ENCODE data around the gene NFIB.

The NFIB gene

DNA sequence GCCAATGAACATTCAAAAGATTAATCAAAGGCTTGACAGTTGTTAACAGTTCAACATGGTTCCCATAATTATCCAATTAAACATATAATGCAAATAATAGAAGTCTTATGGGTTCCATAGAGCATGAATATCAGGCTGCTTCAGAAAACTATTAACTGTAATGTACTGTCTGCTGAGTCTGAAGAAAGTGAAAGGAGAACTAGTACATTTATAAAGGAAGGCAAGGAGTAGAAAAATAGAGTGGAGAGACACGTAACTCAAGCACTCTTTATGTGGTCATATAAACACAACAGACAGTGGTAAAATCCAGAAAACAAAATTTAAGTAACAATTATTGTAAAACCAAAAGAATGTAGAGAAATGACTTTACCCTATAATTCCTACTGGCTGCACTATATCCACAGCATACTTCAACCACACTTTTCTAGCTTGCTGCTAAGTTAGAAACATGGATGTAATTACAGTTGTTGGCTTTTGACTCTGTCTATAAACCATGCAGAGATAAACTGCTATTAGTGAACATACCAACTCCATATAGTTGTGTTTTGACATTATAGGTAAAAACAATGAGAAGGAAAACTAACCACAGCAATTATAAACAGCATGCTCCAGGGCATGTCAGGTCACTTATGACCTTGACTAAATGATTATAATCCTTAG lies 32.7 kb downstream of the NFIB start:
- DNase-seq (ENCODE audit: low read depth in 1 of 2, low spot score in 1 of 2): no peak

DNA sequence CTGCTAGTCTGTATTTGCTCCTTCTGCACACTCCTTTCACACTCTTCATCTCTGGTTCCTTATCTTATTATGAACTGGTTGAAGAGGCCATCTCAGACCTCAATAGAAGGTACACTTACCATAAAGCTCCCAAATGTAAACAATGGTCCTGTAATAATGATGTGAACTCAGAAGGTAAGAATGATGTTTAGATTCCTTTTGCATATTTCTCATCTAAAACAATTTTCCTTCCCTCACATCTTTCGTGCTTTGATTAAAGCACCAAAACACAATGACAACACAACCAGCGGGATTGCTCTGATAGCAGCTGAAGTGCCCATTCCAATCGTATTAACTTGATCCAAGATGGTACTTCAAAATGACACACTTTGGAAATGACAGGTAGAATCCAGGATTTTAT lies 34.3 kb downstream of the NFIB start:
- no peak for DNase-seq (ENCODE audit: low read depth in 1 of 2, low spot score in 1 of 2)

DNA sequence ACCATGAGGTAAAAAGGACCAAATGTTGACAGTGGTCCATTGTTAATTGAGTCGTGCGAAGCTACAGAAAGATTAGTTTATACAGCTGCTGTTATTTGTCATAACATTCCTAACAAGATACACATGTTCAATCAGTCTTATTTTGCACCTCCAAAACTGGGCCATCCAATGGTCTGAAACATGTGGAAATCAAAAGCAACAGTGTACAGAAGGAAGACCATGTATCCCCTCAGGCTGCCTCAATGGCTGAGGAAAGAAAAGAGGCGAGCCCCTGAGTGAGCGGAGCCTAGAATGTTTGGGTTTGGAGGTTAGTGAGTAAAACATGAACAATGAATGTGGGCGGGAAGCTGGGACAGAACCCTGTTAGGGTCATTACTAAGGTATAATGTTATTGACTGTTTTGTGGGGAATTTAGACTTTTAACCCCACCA lies 35.6 kb downstream of the NFIB start:
- DNase-seq (ENCODE audit: low read depth in 1 of 2, low spot score in 1 of 2): no peak

DNA sequence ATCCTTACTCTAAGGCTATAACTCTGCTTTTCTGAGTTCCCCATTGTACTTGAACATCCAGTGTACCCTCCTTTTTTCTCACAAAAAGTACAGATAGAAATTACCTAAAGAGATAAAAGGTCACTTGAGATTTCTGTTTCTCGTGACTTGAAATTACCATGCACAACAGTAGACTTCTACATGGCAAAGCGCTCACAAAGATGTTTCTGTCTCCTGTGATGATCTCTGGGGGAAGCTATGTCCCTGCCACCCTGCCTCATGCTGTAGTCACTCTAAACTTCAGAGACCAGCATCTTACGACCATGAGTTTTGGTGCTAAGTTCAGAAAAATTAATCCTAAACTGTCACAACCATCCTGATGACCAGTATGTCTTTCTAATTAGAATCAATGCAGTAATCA lies 36.2 kb downstream of the NFIB start:
- DNase-seq (ENCODE audit: low read depth in 1 of 2, low spot score in 1 of 2): no peak

DNA sequence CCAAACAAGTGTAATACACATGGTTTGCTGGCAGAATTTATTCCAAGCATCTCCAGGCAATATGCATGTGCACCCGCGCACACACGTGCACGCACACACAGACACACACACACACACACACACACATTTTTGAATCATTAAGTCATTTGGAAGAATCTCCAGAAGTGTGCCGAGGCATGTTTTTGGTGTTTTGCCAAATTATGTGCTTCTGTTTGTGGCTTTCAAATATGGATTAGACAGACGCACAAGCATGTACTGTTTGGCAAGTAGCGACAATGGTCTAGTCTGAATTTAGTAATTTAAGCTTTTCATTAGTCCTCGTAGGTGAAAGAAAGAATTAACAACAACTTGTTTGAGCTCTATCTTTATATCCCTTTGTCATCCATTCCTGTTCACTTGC lies 36.7 kb downstream of the NFIB start:
- DNase-seq (ENCODE audit: low read depth in 1 of 2, low spot score in 1 of 2): no peak

DNA sequence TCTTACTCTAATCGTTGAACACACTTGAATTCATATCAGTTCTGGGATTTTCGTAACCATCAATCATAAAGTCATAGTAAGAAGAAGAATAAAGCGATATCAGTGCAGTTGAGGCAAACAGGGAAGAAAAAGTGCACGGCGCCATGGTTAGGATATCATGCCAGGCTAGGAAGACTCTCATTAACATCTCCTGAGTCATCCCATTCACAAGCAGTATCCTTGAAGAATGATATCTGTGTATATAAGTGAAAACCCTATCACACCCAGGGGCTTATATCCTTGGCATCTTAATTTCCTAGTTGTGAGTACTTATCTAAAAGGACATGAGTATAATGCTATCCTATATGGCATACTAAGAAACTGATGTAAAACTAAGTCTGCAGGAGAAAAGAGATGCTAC lies 38.6 kb downstream of the NFIB start:
- DNase-seq (ENCODE audit: low read depth in 1 of 2, low spot score in 1 of 2): no peak

DNA sequence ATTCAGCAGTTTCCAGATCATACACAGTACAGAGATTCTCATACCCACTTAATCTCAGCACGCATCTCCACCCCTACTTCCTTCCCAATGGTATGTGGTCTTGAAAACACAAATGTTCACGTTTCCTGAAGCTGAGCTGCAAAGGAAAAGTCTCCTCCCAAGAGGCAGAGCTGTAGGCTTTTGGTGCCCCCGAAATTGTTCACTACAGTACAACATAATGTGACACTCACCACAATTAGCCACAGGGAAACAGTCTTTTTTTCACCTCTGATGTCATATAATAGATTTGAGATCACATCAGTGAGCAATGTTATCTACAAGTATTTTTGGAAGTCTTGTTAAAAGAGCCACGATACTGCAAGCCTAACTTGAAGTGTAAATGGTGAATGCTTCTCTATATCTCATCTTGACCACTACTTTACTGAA lies 40.2 kb downstream of the NFIB start:
- no peak for DNase-seq (ENCODE audit: low read depth in 1 of 2, low spot score in 1 of 2)

DNA sequence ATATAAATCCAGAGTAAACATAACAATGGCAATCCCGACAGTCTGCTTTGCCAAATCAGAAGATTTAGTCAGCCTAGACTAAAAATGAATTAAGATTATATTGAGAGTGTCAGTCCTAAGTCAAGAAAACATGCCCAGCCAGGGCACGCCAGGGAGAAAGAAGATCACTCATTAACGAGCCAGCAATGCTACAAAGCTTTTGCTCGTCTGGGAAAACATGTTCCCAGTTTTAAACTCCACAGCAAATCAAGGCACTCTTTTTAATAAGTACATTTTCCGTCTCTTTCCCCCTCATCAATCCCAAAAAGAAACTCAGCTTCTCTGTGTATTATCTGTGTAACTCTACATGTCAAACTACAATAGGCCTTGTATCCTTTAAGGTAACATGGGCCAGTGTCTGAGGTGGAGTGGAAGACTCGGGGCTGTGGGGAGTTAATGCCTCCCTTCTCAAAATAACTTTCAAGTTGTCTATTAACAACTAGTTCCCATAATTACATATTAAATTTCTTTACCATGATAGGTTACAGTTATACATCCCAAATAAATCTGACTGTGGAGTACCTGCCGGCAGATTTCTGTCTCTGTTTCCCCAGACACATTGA lies 40.9 kb downstream of the NFIB start:
- no peak for DNase-seq (ENCODE audit: low read depth in 1 of 2, low spot score in 1 of 2)

DNA sequence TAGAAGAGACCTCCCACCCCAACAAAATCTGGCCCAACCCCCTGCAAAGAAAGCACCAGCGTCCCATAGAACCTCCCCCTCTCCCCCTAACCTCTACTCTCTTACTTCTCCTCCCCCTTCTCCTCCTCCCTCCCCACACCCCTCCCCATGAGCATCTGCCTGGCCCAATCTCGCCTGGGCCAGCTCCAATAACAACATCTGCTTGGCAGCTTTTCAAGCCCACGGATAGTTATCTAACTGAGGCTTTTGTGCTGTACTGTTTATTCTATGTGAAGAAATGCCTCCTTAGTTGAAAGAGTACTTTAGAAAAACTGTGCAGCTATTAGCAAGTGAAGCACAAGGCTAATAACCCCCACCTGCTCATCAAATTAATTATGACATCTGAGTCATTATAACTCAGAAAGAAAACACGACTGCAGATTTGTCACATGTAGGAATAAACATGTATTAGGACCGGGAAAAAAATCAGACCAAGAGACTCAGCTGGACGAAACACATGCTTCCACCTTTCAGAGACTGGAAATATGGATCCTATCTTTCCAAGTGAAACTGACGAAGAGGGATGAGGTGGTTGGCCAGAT lies 42.8 kb downstream of the NFIB start:
- DNase-seq (ENCODE audit: low read depth in 1 of 2, low spot score in 1 of 2): no peak

DNA sequence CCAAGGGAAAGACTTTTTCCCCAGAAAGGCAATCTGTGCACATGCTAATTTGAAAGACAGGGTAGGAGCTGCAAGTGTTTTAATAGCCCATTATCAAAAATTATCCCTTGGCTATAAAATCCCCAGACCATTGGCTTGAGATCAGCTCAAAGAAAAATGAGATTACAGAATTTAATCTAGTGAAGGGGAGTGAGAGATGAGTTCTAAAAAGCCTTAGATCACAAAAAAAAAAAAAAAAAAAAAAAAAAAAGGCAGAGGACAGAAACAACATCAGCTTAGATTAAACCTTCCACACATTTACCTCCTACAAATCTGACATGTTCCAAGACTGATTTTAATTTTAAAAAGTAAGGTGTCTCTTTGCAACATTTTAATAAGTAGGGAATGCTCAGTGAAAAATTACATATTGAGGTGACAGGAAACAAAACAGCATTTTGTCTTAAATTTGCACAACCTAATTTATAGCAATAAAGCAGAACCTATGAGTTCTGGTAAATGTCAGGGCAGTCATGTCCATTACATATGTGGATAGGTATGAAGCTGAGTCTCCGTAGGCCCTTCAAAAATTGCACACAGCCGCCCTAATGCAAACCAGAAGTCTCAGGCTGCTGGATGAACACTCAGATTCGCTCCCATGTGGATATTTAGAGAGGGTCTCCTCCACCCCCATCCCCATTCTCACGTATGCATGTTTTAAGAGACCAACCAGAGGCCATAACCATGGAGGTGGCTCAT lies 43.4 kb downstream of the NFIB start:
- no peak for DNase-seq (ENCODE audit: low read depth in 1 of 2, low spot score in 1 of 2)

DNA sequence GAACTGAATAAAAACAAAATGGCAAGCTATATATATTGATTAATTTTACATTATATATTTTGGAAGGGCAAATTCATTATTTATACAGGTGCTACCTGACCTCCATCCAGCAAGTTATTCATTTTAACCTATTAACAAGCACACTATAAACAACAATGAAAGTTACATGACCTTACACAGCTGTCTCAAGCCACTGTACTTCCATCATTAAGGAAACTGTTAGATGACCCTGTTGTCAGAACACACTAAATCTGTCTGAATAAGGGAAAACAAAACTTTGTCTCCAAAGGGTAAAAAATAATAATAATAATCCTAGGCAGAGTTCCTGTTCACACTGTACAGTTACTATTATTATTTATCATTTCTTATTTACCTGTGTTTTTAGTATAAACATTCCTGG lies 44.0 kb downstream of the NFIB start:
- no peak for DNase-seq (ENCODE audit: low read depth in 1 of 2, low spot score in 1 of 2)

DNA sequence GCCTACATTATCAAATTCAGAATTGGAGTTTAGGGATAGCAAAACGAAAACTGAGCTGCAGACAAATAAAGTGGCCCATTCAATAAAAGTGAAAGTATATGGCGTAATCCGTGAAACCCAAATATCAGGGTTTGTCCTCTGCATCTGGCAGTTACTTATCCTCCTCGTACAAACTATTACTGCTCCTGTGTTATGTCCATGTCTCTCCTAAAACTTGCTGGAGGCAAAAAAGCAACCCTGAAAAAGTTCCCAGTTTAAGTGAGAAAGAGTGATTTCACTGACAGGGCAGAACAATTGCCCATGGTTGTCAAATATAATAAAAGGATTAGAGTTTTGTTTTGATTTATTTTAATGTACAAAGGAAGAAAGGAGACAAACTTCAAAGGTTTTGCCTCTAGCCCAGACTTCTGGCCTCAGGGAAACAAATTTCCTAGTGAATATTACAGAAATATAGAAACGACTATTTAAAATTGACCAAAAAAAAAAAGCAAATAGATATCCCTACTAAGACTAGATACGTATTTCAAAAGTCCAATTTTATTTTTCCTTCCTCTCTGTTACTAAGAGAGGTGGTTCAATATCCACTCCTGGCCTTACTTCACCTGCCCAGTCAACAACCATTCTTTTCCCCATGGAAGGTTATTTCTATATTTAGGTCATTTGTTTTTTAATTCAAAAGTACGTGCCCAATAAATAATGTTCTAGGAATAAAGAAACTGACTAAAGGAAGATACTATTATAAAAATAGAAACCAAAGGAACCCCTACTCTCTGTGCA lies 50.0 kb downstream of the NFIB start:
- no peak for DNase-seq (ENCODE audit: low read depth in 1 of 2, low spot score in 1 of 2)

DNA sequence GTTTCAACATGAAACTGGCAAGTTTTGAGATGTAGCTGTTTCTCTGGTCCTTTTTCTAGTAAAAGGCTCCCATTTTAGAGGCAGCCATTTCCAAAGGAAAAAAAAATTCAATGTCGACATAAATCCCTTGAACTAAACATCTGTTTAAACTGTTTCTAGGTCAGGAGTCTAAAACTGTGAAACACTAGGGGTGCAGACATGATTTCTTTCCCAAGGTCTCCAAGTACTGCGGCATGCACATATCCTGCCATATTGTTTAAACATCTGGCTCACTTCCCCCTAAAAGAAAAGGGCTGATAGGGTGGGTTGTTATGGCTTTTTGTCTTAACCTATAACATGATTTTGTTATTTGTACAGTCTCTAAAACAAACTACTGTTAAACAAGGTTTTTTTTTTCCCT lies 51.1 kb downstream of the NFIB start:
- no peak for DNase-seq (ENCODE audit: low read depth in 1 of 2, low spot score in 1 of 2)

DNA sequence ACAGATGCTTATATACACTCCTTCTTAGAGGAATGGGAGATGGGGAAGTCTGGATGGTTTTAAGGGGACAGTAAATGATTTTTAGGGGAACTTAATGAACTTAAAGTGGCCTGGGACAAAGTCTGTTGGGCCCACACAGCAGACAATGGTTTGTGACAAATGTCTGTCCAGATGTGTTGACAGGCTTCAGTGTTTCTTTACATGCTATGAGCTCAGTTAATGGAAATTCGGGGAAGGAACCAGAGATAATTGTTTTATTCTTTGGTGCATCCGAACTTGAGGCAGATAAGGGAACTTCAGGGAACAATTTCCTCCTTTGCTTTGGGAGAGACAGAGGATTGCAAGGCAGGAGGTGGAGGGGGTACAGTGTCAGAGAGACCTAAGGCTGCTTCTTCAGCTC lies 52.3 kb downstream of the NFIB start:
- no peak for DNase-seq (ENCODE audit: low read depth in 1 of 2, low spot score in 1 of 2)

DNA sequence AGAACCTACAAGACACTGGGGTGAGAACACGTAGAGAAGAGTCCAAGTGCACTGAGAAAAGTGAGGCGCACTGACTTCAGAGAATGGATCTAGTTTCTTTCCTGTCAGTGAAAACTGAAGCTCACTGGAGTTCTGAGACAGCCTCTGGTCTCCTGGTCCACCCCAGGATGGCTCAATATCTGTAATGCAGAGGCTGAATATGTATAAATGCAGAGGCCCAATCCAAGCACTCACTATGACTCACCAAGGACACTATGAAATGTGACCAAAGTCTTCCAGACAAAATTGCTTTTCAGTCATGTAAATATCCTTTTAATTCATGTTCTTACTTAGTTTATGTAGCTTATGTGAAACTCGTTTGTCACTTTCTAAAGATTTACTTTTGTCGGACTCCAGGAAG lies 53.8 kb downstream of the NFIB start:
- DNase-seq (ENCODE audit: low read depth in 1 of 2, low spot score in 1 of 2): no peak

DNA sequence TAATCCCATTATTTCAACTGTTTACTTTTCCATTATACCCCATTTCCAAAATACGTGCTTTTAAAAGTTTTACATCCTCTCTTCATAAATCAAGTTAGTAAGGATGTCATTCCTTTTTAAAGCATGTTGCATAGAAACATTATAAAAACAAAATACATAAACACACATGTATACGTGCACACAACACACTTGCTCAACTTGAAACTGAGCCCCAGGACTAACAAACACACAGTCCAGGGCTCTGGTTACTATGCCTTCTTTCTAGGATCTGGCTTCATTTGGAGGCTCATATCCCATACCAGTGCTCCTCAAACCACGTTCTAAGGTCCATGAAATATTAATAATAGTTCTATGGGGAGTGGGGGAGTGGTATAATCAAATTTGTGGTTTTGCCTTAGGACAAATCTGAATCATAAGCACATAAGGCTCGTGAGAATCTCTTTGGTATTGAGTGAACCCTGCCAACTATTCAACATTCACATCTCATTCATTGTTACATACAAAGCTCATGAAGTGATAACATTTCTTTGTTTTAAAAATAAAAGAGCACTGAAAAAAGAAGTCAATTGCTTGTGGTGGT lies 55.2 kb downstream of the NFIB start:
- DNase-seq (ENCODE audit: low read depth in 1 of 2, low spot score in 1 of 2): no peak

DNA sequence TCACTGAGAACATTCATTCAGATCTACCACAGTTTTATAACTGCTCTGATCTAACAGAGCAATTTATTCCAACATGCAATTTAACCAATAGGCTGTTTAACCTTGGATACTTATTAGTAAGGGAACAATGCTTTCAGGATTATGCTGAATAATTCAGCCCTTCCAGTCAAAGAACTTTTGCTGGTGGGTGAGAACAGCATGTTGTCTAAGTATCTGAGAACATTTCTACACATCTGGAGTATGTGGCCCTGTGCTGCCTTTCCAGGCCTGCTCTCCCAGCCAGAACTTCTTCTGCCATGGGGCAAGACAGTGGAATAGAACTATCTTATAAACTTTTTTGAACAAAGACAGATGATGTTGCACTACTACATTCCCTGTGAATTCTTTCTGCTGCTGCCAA lies 55.8 kb downstream of the NFIB start:
- DNase-seq (ENCODE audit: low read depth in 1 of 2, low spot score in 1 of 2): no peak

DNA sequence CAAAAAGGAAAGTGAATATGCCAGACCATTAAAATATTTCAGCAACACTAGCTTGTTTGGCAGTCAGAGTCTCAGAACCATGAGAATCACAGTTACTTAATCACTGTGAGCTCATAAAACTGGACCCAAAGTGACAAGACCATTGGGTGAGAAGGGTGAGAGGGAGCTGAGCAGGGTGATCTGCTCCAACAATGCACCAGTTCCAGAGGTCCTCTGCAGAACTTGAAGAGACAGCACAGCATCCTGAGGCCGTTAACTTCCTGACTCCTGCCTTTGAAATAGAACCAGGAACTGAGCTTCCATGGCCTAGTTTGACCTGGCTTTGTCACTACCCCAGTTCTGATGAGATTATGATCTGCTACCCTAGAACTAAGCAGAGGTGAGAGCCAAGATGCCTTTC lies 57.4 kb downstream of the NFIB start:
- no peak for DNase-seq (ENCODE audit: low read depth in 1 of 2, low spot score in 1 of 2)

DNA sequence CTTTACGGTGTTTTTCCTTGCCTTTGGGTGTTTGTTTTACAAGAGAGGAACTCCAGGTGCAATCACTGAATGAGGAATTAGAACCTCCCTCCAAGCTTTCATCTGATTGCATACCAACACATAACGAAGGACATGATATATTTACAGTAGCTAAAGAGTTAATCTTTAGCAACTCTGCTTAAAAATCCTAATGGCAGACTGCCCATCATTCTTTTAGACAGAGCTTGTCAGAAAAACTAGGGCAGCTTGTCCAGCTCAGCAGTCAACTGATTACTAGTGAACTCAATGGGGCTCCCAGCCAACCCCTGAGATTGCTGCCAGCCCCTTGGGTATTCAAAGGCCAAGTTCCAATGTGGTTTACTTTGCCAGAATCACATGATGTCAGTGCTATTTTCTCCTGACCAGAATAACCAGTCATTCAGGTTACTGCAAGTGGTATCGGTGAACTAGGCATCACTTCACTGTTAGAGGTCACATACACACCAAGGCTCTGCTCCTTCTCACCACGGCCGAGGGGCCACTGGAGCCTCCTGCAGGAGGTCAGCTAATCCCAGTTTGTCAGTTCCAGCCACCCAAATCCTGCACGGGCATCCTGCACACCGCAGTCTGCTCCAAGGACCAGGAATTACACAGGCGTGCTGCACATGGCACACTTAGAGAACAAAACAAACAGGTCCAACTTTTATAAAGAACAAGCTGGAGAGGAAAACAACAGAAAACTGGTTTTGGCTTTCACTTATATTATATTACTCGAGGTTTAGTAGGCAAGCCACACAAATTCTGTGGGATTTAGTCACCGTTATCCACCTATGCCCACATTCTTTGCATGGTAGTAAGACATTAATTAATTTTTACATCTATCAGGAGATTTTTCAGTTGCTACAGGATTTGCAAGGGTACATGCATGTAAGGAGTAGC lies 62.5 kb downstream of the NFIB start:
- DNase-seq (ENCODE audit: low read depth in 1 of 2, low spot score in 1 of 2): no peak

DNA sequence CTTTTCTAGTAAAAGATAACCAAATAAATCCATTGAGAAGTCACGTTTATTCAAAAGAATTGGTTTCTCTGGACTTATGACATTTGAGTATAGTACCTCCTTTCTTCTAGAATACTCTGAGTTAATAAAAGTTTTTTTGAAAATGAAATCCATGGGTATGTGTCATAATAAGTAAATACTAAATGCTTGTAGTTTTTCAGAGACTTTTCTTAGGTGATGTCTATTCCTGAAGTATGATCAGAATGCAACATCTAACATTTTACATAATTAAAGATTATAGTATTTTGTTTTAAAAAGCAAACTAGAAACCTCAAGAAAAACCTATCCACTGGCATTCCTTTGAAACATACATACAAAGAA lies 63.2 kb downstream of the NFIB start:
- no peak for DNase-seq (ENCODE audit: low read depth in 1 of 2, low spot score in 1 of 2)

Measured in stimulated activated CD4-positive, alpha-beta T cell treated with anti-CD3 and anti-CD28 coated beads, Interleukin-15, amount 100 ng/mL, for 1 hour (primary cell).